ENCODE data around the gene HOXD8. TPM values are rescaled to one million over a fixed set of nuclear protein-coding genes. Genes with fewer than 3 reads are reported as not detected.

The HOXD8 gene
- total RNA-seq, 1 donor, result 3.3 TPM

DNA sequence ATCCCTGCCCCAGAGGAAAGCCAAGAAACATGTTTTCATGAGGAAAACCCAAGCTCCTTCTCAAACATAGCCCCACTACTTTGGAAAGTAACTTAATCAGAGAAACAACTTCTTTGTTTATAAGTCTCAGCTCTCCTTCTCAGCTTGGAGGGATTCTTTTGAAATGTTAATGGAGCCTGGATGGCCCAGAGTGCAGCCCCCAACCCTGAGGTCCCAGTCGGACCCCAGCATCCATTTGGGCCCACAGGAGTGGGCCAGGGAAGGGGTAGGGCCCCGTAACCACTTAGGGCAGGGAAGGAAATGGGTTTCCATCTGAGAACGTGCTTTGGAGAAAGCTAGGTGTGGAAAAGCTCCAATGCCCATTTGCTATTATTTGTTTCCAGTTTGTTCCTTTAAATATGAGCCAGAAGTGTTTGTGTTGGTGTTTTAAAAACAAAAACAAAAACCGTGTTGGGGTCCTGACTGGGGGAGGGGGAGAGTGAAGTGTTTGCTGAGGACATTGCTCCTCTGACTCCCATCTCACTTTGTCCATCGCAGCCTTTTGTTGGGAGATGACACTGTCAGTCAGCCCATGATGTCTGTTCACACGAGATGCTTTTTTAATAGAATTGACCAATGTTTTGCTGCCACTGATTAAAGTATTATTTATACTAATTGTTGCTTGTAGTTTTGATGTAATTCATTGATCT lies 26.0 kb downstream of the HOXD8 start:
- no peak overlapping the region for H3K4me2 ChIP-seq (ENCODE audit: insufficient read depth, low read length)
- no peak overlapping the region for H3K27ac ChIP-seq (ENCODE audit: low read depth, low read length)
- H3K36me3 ChIP-seq (ENCODE audit: insufficient read depth, low read length), result no peaks in the 10 kb centered on the region
- no peak overlapping the region for H2AFZ ChIP-seq (ENCODE audit: low read length)
- no peak for DNase-seq (ENCODE audit: insufficient read length, low spot score, missing footprints)
- H3K9me3 ChIP-seq (ENCODE audit: low read depth, low read length), result no peaks in the 10 kb centered on the region
- H3K4me3 ChIP-seq (ENCODE audit: insufficient read depth, low read length), result no peak overlapping the region
- H3K79me2 ChIP-seq (ENCODE audit: insufficient read depth, low read length), result no peaks in the 10 kb centered on the region
- H3K27me3 ChIP-seq (ENCODE audit: insufficient read depth, low read length), result peaks cover 18% of the 10 kb centered on the region
- no peaks in the 10 kb centered on the region for H3K4me1 ChIP-seq (ENCODE audit: insufficient read depth, low read length)
- TF ChIP-seq CTCF (IDR thresholded peaks at IDR 0.05; ENCODE audit: extremely low read depth, low read depth, low read length), result no peak
- no peaks in the 10 kb centered on the region for H4K20me1 ChIP-seq (ENCODE audit: insufficient read depth, low read length)

DNA sequence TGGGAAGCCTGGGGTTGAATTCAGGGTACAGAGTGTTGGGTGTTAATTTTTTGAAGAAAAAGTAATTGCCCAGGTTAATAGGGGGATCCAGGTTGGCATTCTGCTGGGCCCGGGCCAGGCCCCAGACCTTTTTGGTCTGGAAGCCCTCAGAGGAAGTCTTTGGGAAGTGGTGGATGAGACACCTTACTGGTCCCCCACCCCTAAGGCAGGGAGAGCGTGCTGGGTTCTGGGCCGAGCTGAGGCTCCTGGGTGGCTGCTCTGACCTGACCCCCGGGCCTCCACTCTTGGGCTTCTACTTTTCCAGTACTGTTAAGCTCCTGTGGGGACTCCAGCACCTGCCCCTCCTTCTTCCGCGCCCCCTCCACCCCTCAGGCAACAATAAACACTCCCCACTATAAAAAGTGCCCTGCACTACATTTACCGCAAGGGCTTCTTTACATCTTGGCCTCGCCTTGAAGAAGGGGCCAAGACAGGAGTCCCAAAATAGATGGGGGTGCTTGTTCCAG lies 26.8 kb downstream of the HOXD8 start:
- peaks cover 25% of the 10 kb centered on the region for H3K27me3 ChIP-seq (ENCODE audit: insufficient read depth, low read length)
- no peak for TF ChIP-seq CTCF (IDR thresholded peaks at IDR 0.05; ENCODE audit: extremely low read depth, low read depth, low read length)
- no peak overlapping the region for H2AFZ ChIP-seq (ENCODE audit: low read length)
- H3K4me2 ChIP-seq (ENCODE audit: insufficient read depth, low read length), result no peak overlapping the region
- no peaks in the 10 kb centered on the region for H3K4me1 ChIP-seq (ENCODE audit: insufficient read depth, low read length)
- DNase-seq (ENCODE audit: insufficient read length, low spot score, missing footprints), result no peak
- no peaks in the 10 kb centered on the region for H3K9me3 ChIP-seq (ENCODE audit: low read depth, low read length)
- no peaks in the 10 kb centered on the region for H3K36me3 ChIP-seq (ENCODE audit: insufficient read depth, low read length)
- no peak overlapping the region for H3K4me3 ChIP-seq (ENCODE audit: insufficient read depth, low read length)
- H3K27ac ChIP-seq (ENCODE audit: low read depth, low read length), result no peak overlapping the region
- no peaks in the 10 kb centered on the region for H3K79me2 ChIP-seq (ENCODE audit: insufficient read depth, low read length)
- no peaks in the 10 kb centered on the region for H4K20me1 ChIP-seq (ENCODE audit: insufficient read depth, low read length)

GRCh38 chr2:176156807-176157498 lies 27.4 kb downstream of the HOXD8 start, which contains the start of gene HOXD3:
HOXD3 (plus strand) TSS chr2:176157307; CDS start chr2:176169115, 11,808 bp downstream.
- no peaks in the 10 kb centered on the region for H3K79me2 ChIP-seq (ENCODE audit: insufficient read depth, low read length)
- peaks cover 5% of the 10 kb centered on the region for H3K4me1 ChIP-seq (ENCODE audit: insufficient read depth, low read length)
- no peak within 1 kb of the TSS for H2AFZ ChIP-seq (ENCODE audit: low read length)
- no peak within 1 kb of the TSS for H3K4me2 ChIP-seq (ENCODE audit: insufficient read depth, low read length)
- no peaks in the 10 kb centered on the region for H3K36me3 ChIP-seq (ENCODE audit: insufficient read depth, low read length)
- DNase-seq (ENCODE audit: insufficient read length, low spot score, missing footprints), result no peak
- H3K27ac ChIP-seq (ENCODE audit: low read depth, low read length), result no peak within 1 kb of the TSS
- H3K9me3 ChIP-seq (ENCODE audit: low read depth, low read length), result no peaks in the 10 kb centered on the region
- no peak for TF ChIP-seq CTCF (IDR thresholded peaks at IDR 0.05; ENCODE audit: extremely low read depth, low read depth, low read length)
- peaks cover 30% of the 10 kb centered on the region for H3K27me3 ChIP-seq (ENCODE audit: insufficient read depth, low read length)
- no peaks in the 10 kb centered on the region for H4K20me1 ChIP-seq (ENCODE audit: insufficient read depth, low read length)
- no peak within 1 kb of the TSS for H3K4me3 ChIP-seq (ENCODE audit: insufficient read depth, low read length)
